ENCODE results near the gene RFK. TPM values are rescaled to one million over a fixed set of nuclear protein-coding genes. Genes with fewer than 3 reads are reported as not detected.

The RFK gene
- total and polyA plus RNA-seq, 2 experiments from 2014 or later: 32.0 to 46.6 TPM

- no peaks in the 10 kb centered on the region for H3K27me3 ChIP-seq
- peaks cover 35% of the 10 kb centered on the region for H3K79me2 ChIP-seq
- no peak overlapping the region for H3K4me2 ChIP-seq
- H3K4me3 ChIP-seq: no peak overlapping the region
- H3K36me3 ChIP-seq (replicated peaks; ENCODE audit: insufficient read depth, low read depth): no peaks in the 10 kb centered on the region
- no peaks in the 10 kb centered on the region for H3K9me3 ChIP-seq (ENCODE audit: low read depth)
- no peaks in the 10 kb centered on the region for H3K9me2 ChIP-seq (replicated peaks; ENCODE audit: insufficient read depth)
- no peak overlapping the region for H3K27ac ChIP-seq
- no peak for TF ChIP-seq CTCF (IDR thresholded peaks at IDR 0.05; ENCODE audit: poor library complexity)
- TF ChIP-seq EZH2 (IDR thresholded peaks at IDR 0.05; ENCODE audit: borderline replicate concordance): no peak
- no peak for TF ChIP-seq EZH2phosphoT487 (IDR thresholded peaks at IDR 0.05; ENCODE audit: low read depth, severe bottlenecking, unreplicated experiment)
- H4K20me1 ChIP-seq (ENCODE audit: insufficient read depth, poor library complexity, severe bottlenecking): no peaks in the 10 kb centered on the region
- WGBS (ENCODE audit: low lambda C conversion rate, missing lambda C conversion rate): 70% methylated on average over 1 of the region's 1 CpG
- H2AFZ ChIP-seq: no peak overlapping the region
- peaks cover 5% of the 10 kb centered on the region for H3K4me1 ChIP-seq (ENCODE audit: insufficient read depth)
- no peak for DNase-seq (ENCODE audit: low spot score)
These were observed 3.6 kb downstream of the RFK start for GRCh38 chr9:76390656-76391055.

- no peaks in the 10 kb centered on the region for H3K4me1 ChIP-seq (ENCODE audit: insufficient read depth)
- 82% methylated on average over 2 of the region's 2 CpGs for WGBS (ENCODE audit: low lambda C conversion rate, missing lambda C conversion rate)
- TF ChIP-seq EZH2 (IDR thresholded peaks at IDR 0.05; ENCODE audit: borderline replicate concordance): no peak
- no peak for TF ChIP-seq CTCF (IDR thresholded peaks at IDR 0.05; ENCODE audit: poor library complexity)
- TF ChIP-seq EZH2phosphoT487 (IDR thresholded peaks at IDR 0.05; ENCODE audit: low read depth, severe bottlenecking, unreplicated experiment): no peak
- H3K27ac ChIP-seq: no peak overlapping the region
- DNase-seq (ENCODE audit: low spot score): no peak
- no peaks in the 10 kb centered on the region for H3K79me2 ChIP-seq
- no peaks in the 10 kb centered on the region for H3K9me2 ChIP-seq (replicated peaks; ENCODE audit: insufficient read depth)
- H3K27me3 ChIP-seq: no peaks in the 10 kb centered on the region
- no peak overlapping the region for H3K4me3 ChIP-seq
- H3K4me2 ChIP-seq: no peak overlapping the region
- H3K36me3 ChIP-seq (replicated peaks; ENCODE audit: insufficient read depth, low read depth): no peaks in the 10 kb centered on the region
- H4K20me1 ChIP-seq (ENCODE audit: insufficient read depth, poor library complexity, severe bottlenecking): no peaks in the 10 kb centered on the region
- H2AFZ ChIP-seq: no peak overlapping the region
- H3K9me3 ChIP-seq (ENCODE audit: low read depth): no peaks in the 10 kb centered on the region
These were observed 14.7 kb downstream of the RFK start for GRCh38 chr9:76379494-76379893.

- TF ChIP-seq CTCF (IDR thresholded peaks at IDR 0.05; ENCODE audit: poor library complexity): no peak
- no peak for TF ChIP-seq EZH2phosphoT487 (IDR thresholded peaks at IDR 0.05; ENCODE audit: low read depth, severe bottlenecking, unreplicated experiment)
- TF ChIP-seq EZH2 (IDR thresholded peaks at IDR 0.05; ENCODE audit: borderline replicate concordance): no peak
- Histone ChIP-seq H4K20me1 (ENCODE audit: insufficient read depth, poor library complexity, severe bottlenecking) (no peaks in the 10 kb centered on the region), H3K27ac (no peak overlapping the region), H3K9me3 (ENCODE audit: low read depth) (no peaks in the 10 kb centered on the region), H3K4me1 (ENCODE audit: insufficient read depth) (peaks cover 7% of the 10 kb centered on the region), H3K9me2 (replicated peaks; ENCODE audit: insufficient read depth) (no peaks in the 10 kb centered on the region), H3K36me3 (replicated peaks; ENCODE audit: insufficient read depth, low read depth) (no peaks in the 10 kb centered on the region), H3K27me3 (no peaks in the 10 kb centered on the region), H3K4me2 (no peak overlapping the region), H3K4me3 (no peak overlapping the region), H2AFZ (no peak overlapping the region), H3K79me2 (no peaks in the 10 kb centered on the region)
- DNase-seq (ENCODE audit: low spot score): no peak
- 81% methylated on average over 6 of the region's 6 CpGs for WGBS (ENCODE audit: low lambda C conversion rate, missing lambda C conversion rate)
These were observed 15.7 kb downstream of the RFK start for GRCh38 chr9:76378367-76379073.
